Superior temporal gyrus (tissue), 1 donor: Measurements from ENCODE around the gene TLR10.
"Not testable (repeated sequence)": the region's sequence is repeated elsewhere in the genome, so short reads cannot be mapped to it uniquely, and the experiment has no call there.

Source experiments
- DNase-seq: peaks from one replicate; pipeline ENCODE4 v3.0.0-alpha.2; 2016; ENCODE audit errors: extremely low spot score

Gene TLR10

GRCh38 chr4:38766940-38767339 is 15.8 kb downstream of the TLR10 start:
- DNase-seq: not testable (repeated sequence)

- no peak for DNase-seq
Observed at GRCh38 chr4:38765382-38765781, 17.4 kb downstream of the TLR10 start.

GRCh38 chr4:38764277-38764676 is 18.5 kb downstream of the TLR10 start:
- DNase-seq: no peak

- no peak for DNase-seq
Observed at GRCh38 chr4:38762560-38762959, 20.2 kb downstream of the TLR10 start.

GRCh38 chr4:38759790-38760122 is 23.0 kb downstream of the TLR10 start:
- DNase-seq: peak; percentile 40

GRCh38 chr4:38759113-38759789 is 23.5 kb downstream of the TLR10 start:
- peak; percentile 98 for DNase-seq

GRCh38 chr4:38757945-38758600 is 24.7 kb downstream of the TLR10 start:
- no peak for DNase-seq

- DNase-seq: no peak
Observed at GRCh38 chr4:38752941-38753806, 29.6 kb downstream of the TLR10 start.

GRCh38 chr4:38752372-38752940 is 30.3 kb downstream of the TLR10 start:
- no peak for DNase-seq

- DNase-seq: no peak
Observed at GRCh38 chr4:38751341-38752010, 31.3 kb downstream of the TLR10 start.

- no peak for DNase-seq
Observed at GRCh38 chr4:38749336-38749735, 33.5 kb downstream of the TLR10 start.

- no peak for DNase-seq
Observed at GRCh38 chr4:38747629-38748028, 35.2 kb downstream of the TLR10 start.

- DNase-seq: no peak
Observed at GRCh38 chr4:38745881-38746280, 36.9 kb downstream of the TLR10 start.

- DNase-seq: no peak
Observed at GRCh38 chr4:38743866-38744265, 38.9 kb downstream of the TLR10 start.

GRCh38 chr4:38740303-38740702 is 42.5 kb downstream of the TLR10 start:
- DNase-seq: no peak

- DNase-seq: no peak
Observed at GRCh38 chr4:38738940-38739803, 43.6 kb downstream of the TLR10 start.

- no peak for DNase-seq
Observed at GRCh38 chr4:38735870-38736269, 46.9 kb downstream of the TLR10 start.

- no peak for DNase-seq
Observed at GRCh38 chr4:38734911-38735310, 47.9 kb downstream of the TLR10 start.

GRCh38 chr4:38734446-38734845 is 48.3 kb downstream of the TLR10 start:
- no peak for DNase-seq

GRCh38 chr4:38733663-38734062 is 49.1 kb downstream of the TLR10 start:
- no peak for DNase-seq
